Liver (tissue), 3 donors: ENCODE data around the gene RUSC2.

Experiments used
- CTCF ChIP-seq: fragments of 150-350 bp; IDR thresholded peaks from 2 replicates; pipeline ENCODE4 v1.5.1; 2017; ENCODE audit warnings: improper control_type of control experiment, low read depth, low read length; ENCODE audit not compliant: missing input control
- FOXA1 ChIP-seq: IDR thresholded peaks from 2 replicates; pipeline ENCODE4 v1.6.1; 2016; ENCODE audit warnings: antibody characterized with exemption
- REST ChIP-seq: IDR thresholded peaks from 2 replicates; pipeline ENCODE4 v1.6.1; 2016; ENCODE audit warnings: antibody characterized with exemption, mild to moderate bottlenecking
- YY1 ChIP-seq: IDR thresholded peaks from 2 replicates; pipeline ENCODE4 v1.6.1; 2016; ENCODE audit warnings: antibody characterized with exemption, mild to moderate bottlenecking
- TF ChIP-seq, protein P1 (sequence below): IDR thresholded peaks from 2 replicates; pipeline ENCODE4 v1.6.1; 2016; ENCODE audit warnings: antibody characterized with exemption
- donor health status: healthy.
- donor health status: healthy.

DNA sequence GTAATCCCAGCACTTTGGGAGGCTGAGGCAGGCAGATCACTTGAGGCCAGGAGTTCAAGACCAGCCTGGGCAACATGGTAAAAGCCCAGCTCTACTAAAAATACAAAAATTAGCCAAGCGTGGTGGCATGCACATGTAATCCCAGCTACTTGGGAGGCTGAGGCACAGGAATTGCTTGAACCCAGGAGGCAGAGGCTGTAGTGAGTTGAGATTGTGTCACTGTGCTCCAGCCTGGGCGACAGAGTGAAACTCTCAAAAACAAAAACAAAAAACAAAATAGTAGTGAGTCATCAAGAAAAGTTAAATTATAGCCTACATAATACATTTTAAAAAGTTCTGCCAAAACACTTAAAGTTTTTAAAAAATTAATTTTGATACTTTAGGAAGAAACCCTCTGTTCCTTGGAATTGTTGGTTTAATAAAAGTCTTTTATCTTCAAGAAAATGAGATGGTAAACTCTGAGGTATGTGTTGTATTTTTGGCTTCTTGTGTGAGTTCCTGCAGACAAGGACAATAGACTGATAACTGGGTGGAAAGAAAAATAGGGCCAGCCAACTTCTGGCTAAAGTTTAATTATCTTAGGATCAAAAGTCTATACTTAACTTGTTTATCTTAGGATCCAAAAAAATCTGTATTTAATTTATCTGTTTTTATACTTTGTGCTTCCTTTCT, 9.3 kb downstream of the RUSC2 start:
- TF ChIP-seq REST (no peak), FOXA1 (no peak), CTCF (no peak), YY1 (no peak)
- TF ChIP-seq, protein P1, sequence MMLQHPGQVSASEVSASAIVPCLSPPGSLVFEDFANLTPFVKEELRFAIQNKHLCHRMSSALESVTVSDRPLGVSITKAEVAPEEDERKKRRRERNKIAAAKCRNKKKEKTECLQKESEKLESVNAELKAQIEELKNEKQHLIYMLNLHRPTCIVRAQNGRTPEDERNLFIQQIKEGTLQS = no peak
